HG03565 (cell line): Measurements from ENCODE around the gene CARD10.

Source experiments
- ATAC-seq: cut with Tn5 transposase; IDR thresholded peaks from one replicate; pipeline ENCODE4 v1.9.1; 2021; ENCODE audit warnings: mild to moderate bottlenecking, moderate library complexity; ENCODE audit not compliant: unreplicated experiment

Gene CARD10

GRCh38 chr22:37488337-37489135 is 30.7 kb downstream of the CARD10 start:
- no peak for ATAC-seq

- no peak for ATAC-seq
Observed at GRCh38 chr22:37487571-37487970, 31.6 kb downstream of the CARD10 start.

- no peak for ATAC-seq
Observed at GRCh38 chr22:37487129-37487528, 32.1 kb downstream of the CARD10 start.

- ATAC-seq: no peak
Observed at GRCh38 chr22:37486224-37486845, 32.9 kb downstream of the CARD10 start, which contains the start of gene MFNG. MFNG (minus strand) TSS chr22:37486384; CDS start chr22:37486177, 207 bp downstream.

GRCh38 chr22:37485395-37486223 is 33.6 kb downstream of the CARD10 start:
- ATAC-seq: no peak

- no peak for ATAC-seq
Observed at GRCh38 chr22:37484480-37485394, 34.5 kb downstream of the CARD10 start.

GRCh38 chr22:37483050-37483449 is 36.2 kb downstream of the CARD10 start:
- no peak for ATAC-seq

- ATAC-seq: no peak
Observed at GRCh38 chr22:37482244-37482643, 37.0 kb downstream of the CARD10 start.

GRCh38 chr22:37481347-37481907 is 37.8 kb downstream of the CARD10 start:
- ATAC-seq: no peak

GRCh38 chr22:37480387-37481346 is 38.5 kb downstream of the CARD10 start:
- no peak for ATAC-seq

- ATAC-seq: no peak
Observed at GRCh38 chr22:37479196-37479595, 40.0 kb downstream of the CARD10 start.

- ATAC-seq: no peak
Observed at GRCh38 chr22:37476389-37477329, 42.6 kb downstream of the CARD10 start.

- ATAC-seq: no peak
Observed at GRCh38 chr22:37474447-37475090, 44.6 kb downstream of the CARD10 start.

GRCh38 chr22:37473437-37473946 is 45.7 kb downstream of the CARD10 start:
- ATAC-seq: no peak

GRCh38 chr22:37472418-37473006 is 46.7 kb downstream of the CARD10 start:
- no peak for ATAC-seq

GRCh38 chr22:37471727-37472417 is 47.3 kb downstream of the CARD10 start:
- ATAC-seq: no peak
